IMR-90 (cell line): ENCODE results near the gene FOXO1. TPM values are rescaled to one million over a fixed set of nuclear protein-coding genes. Genes with fewer than 3 reads are reported as not detected.

Experiments
- ATAC-seq: fragments of 200-7000 bp; cut with Tn5 transposase; 2 replicates; pipeline ENCODE4 v1.9.1; 2020; ENCODE audit warnings: low read depth, mild to moderate bottlenecking, moderate library complexity
- BruUV-seq: library from RNA; stranded (reverse); fragments of 400-500 nt; replicated peaks from 2 replicates; lab custom pipeline; 2021; lab: Mats Ljungman, UMichigan
- CTCF ChIA-PET: fragments of 300-600 bp; formaldehyde crosslinking; extraction: SDS; loops from one replicate; lab custom pipeline; 2021; ENCODE audit warnings: antibody characterized with exemption; lab: Yijun Ruan, JAX
- POLR2A ChIA-PET: fragments of 300-600 bp; sonication (Branson Sonifier 250); formaldehyde crosslinking; loops from one replicate; lab custom pipeline; 2022; ENCODE audit warnings: antibody characterized with exemption; ENCODE audit not compliant: unreplicated experiment; lab: Charles Lee
- DNase-seq: peaks from one replicate; pipeline ENCODE4 v3.0.0; 2013
- H2AFZ ChIP-seq: replicated peaks from 2 replicates; pipeline ENCODE3; 2013; ENCODE audit warnings: low read length, mild to moderate bottlenecking; ENCODE audit not compliant: poor library complexity
- H2AK5ac ChIP-seq: 2 replicates; pipeline ENCODE4 v1.6.1; 2013; ENCODE audit warnings: low read depth, low read length, inconsistent platforms
- H2AK9ac ChIP-seq: replicated peaks from 2 replicates; pipeline ENCODE3; 2013; ENCODE audit warnings: mild to moderate bottlenecking, low read depth, low read length, moderate library complexity; ENCODE audit not compliant: poor library complexity
- H2BK120ac ChIP-seq: 2 replicates; pipeline ENCODE4 v1.6.1; 2013; ENCODE audit warnings: low read depth, low read length, inconsistent platforms
- H2BK15ac ChIP-seq: 3 replicates; pipeline ENCODE4 v1.6.1; 2013; ENCODE audit warnings: low read depth, low read length, inconsistent platforms
- H2BK20ac ChIP-seq: 2 replicates; pipeline ENCODE4 v1.6.1; 2013; ENCODE audit warnings: low read depth, mild to moderate bottlenecking, inconsistent platforms, low read length, moderate library complexity
- H2BK5ac ChIP-seq: 2 replicates; pipeline ENCODE4 v1.6.1; 2013; ENCODE audit warnings: mild to moderate bottlenecking, low read depth, low read length, inconsistent platforms; ENCODE audit not compliant: poor library complexity, severe bottlenecking
- H3K14ac ChIP-seq: replicated peaks from 2 replicates; pipeline ENCODE4 v1.6.1; 2013; ENCODE audit warnings: low read depth, low read length, inconsistent platforms
- H3K18ac ChIP-seq: 2 replicates; pipeline ENCODE4 v1.6.1; 2013; ENCODE audit warnings: low read depth, low read length, control low read depth
- H3K23ac ChIP-seq: 2 replicates; pipeline ENCODE4 v1.6.1; 2013; ENCODE audit warnings: low read depth, low read length, inconsistent platforms
- H3K27ac ChIP-seq: 2 replicates; pipeline ENCODE4 v1.5.1; 2013; ENCODE audit warnings: mild to moderate bottlenecking, control low read depth, low read length; ENCODE audit not compliant: insufficient read depth
- H3K27me3 ChIP-seq: 2 replicates; pipeline ENCODE4 v1.6.1; 2013; ENCODE audit warnings: low read length; ENCODE audit not compliant: control insufficient read depth, insufficient read depth
- H3K36me3 ChIP-seq: 2 replicates; pipeline ENCODE4 v1.6.1; 2013; ENCODE audit warnings: low read length, mixed read lengths; ENCODE audit not compliant: control insufficient read depth, insufficient read depth
- H3K4ac ChIP-seq: 2 replicates; pipeline ENCODE4 v1.6.1; 2013; ENCODE audit warnings: low read depth, low read length, inconsistent platforms
- H3K4me1 ChIP-seq: 2 replicates; pipeline ENCODE4 v1.6.1; 2013; ENCODE audit warnings: low read length, mixed read lengths; ENCODE audit not compliant: control insufficient read depth, insufficient read depth
- H3K4me2 ChIP-seq: 2 replicates; pipeline ENCODE4 v1.6.1; 2013; ENCODE audit warnings: low read depth, mild to moderate bottlenecking, control low read depth, low read length, moderate library complexity
- H3K4me3 ChIP-seq: 2 replicates; pipeline ENCODE4 v1.5.1; 2013; ENCODE audit warnings: low read depth, mild to moderate bottlenecking, control low read depth, low read length, moderate library complexity; ENCODE audit not compliant: insufficient read depth
- H3K56ac ChIP-seq: 2 replicates; pipeline ENCODE4 v1.6.1; 2013; ENCODE audit warnings: low read length, inconsistent platforms; ENCODE audit not compliant: insufficient read depth; ENCODE audit errors: extremely low read depth
- H3K79me1 ChIP-seq, 2 experiments: 2 replicates each; pipeline ENCODE4 v1.6.1; 2013; ENCODE audit warnings: low read length in 2 of 2, inconsistent platforms in 1 of 2, low read depth in 1 of 2
- H3K9ac ChIP-seq: 2 replicates; pipeline ENCODE4 v1.6.1; 2013; ENCODE audit warnings: low read depth, low read length, control low read depth
- H3K9me1 ChIP-seq: 2 replicates; pipeline ENCODE4 v1.6.1; 2013; ENCODE audit warnings: low read length, inconsistent platforms; ENCODE audit not compliant: insufficient read depth
- H3K9me3 ChIP-seq: 2 replicates; pipeline ENCODE4 v1.6.1; 2013; ENCODE audit warnings: low read length; ENCODE audit not compliant: control insufficient read depth, insufficient read depth
- H4K20me1 ChIP-seq: 2 replicates; pipeline ENCODE4 v1.6.1; 2013; ENCODE audit warnings: low read length, inconsistent platforms; ENCODE audit not compliant: insufficient read depth
- H4K5ac ChIP-seq: 2 replicates; pipeline ENCODE4 v1.6.1; 2013; ENCODE audit warnings: mild to moderate bottlenecking, low read depth, low read length, control low read depth
- H4K8ac ChIP-seq, 2 experiments: 2 replicates each; pipeline ENCODE4 v1.6.1; 2013; ENCODE audit warnings: low read depth in 2 of 2, low read length in 2 of 2, control low read depth in 1 of 2, inconsistent platforms in 1 of 2
- H4K91ac ChIP-seq: 2 replicates; pipeline ENCODE4 v1.6.1; 2013; ENCODE audit warnings: low read depth, low read length, inconsistent platforms; ENCODE audit not compliant: insufficient read depth
- RAD21 ChIP-seq: IDR thresholded peaks from 2 replicates; pipeline ENCODE4 v1.6.1; 2012; ENCODE audit warnings: low read length, improper control_type of control experiment
- WGBS, 2 experiments: methylation state at CpG; one replicate each; pipeline versions ENCODE4 v1.1.5 to v1.1.7; 2013; ENCODE audit warnings: missing lambda C conversion rate in 2 of 2; ENCODE audit not compliant: insufficient read length in 1 of 2; ENCODE audit errors: extremely low coverage in 2 of 2; 5-methylcytosine and 5-hydroxymethylcytosine counted together
- dilution Hi-C: fragments of 300-500 bp; cut with HindIII; formaldehyde crosslinking; loops from one replicate; pipeline ENCODE4 v1.14.3; 2018; ENCODE audit warnings: low sequenced_read_pairs; ENCODE audit not compliant: unreplicated experiment
- in situ Hi-C: fragments of 300-500 bp; cut with MboI; formaldehyde crosslinking; loops from 3 replicates; pipeline ENCODE4 v1.14.3; 2019; ENCODE audit warnings: low sequenced_read_pairs, inconsistent platforms, mixed read lengths
- intact Hi-C: fragments of 100-400 bp; cut with micrococcal nuclease; formaldehyde crosslinking; loops from 2 replicates; pipeline ENCODE4 v1.10.0; 2022
- polyA plus RNA-seq, 3 experiments: library from polyadenylated mRNA; depleted of rRNA; stranded (reverse); fragments of >200 nt; gene quantifications; 2 replicates each; pipeline ENCODE4 v1.2.3, GENCODE V29; 2012; ENCODE audit warnings: low replicate concordance in 1 of 3
- total RNA-seq: library from RNA; depleted of rRNA; stranded (reverse); fragments of >200 nt; gene quantifications from 2 replicates; pipeline ENCODE4 v1.2.3, GENCODE V29; 2012

Gene FOXO1
- total and polyA plus RNA-seq, 2 of the 4 experiments (the other 2 are of a cell fraction): 0.12 to 0.18 TPM

GRCh38 chr13:40671956-40672764 lies 5.7 kb upstream of the FOXO1 start:
- H4K8ac ChIP-seq: no peak overlapping the region
- dilution Hi-C loops (no loop called here), in situ Hi-C loops (no loop called here), intact Hi-C loops (no loop called here)
- ChIA-PET CTCF (interaction anchor here (0.6 kb wide), 1 partner anchor 729 kb away, joined by 3 read pairs; no protein-coding TSS in a partner anchor), POLR2A (no interaction called here)
- no TSS peak for BruUV-seq
- no peak overlapping the region for H3K4me3 ChIP-seq
- no CpG with 5 or more reads among the region's 1 CpG for WGBS, 2 experiments
- H2BK5ac ChIP-seq: no peak overlapping the region
- peaks cover 25% of the 10 kb centered on the region for H3K27me3 ChIP-seq
- no peaks in the 10 kb centered on the region for H3K79me1 ChIP-seq
- no peak overlapping the region for H3K56ac ChIP-seq
- H3K23ac ChIP-seq: no peak overlapping the region
- no peak for TF ChIP-seq RAD21
- ATAC-seq (no peak), DNase-seq (peak; percentile 70)
- no peak overlapping the region for H2BK120ac ChIP-seq
- no peak overlapping the region for H3K9ac ChIP-seq
- no peak overlapping the region for H2AK5ac ChIP-seq
- H4K20me1 ChIP-seq: no peaks in the 10 kb centered on the region
- H3K4me2 ChIP-seq: no peak overlapping the region
- no peak overlapping the region for H3K27ac ChIP-seq
- no peak overlapping the region for H3K4ac ChIP-seq
- H4K91ac ChIP-seq: no peak overlapping the region
- no peaks in the 10 kb centered on the region for H3K9me3 ChIP-seq
- H2AFZ ChIP-seq: no peak overlapping the region
- H3K4me1 ChIP-seq: no peaks in the 10 kb centered on the region
- no peak overlapping the region for H4K5ac ChIP-seq
- no peak overlapping the region for H2BK15ac ChIP-seq
- no peak overlapping the region for H3K18ac ChIP-seq
- no peaks in the 10 kb centered on the region for H3K9me1 ChIP-seq
- no peak overlapping the region for H2BK20ac ChIP-seq
- H3K36me3 ChIP-seq: no peaks in the 10 kb centered on the region
- no peak overlapping the region for H2AK9ac ChIP-seq
- H3K14ac ChIP-seq: no peak overlapping the region
